Activated T-helper 2 cell treated with anti-CD3 and anti-CD28 coated beads, Interferon-gamma antibody, Interleukin-2, Interleukin-4, amounts not matched to agents 10 μg/mL and 5 μg/mL and 100 μg/mL, durations not matched to agents 14 hours and 24 hours and 36 hours (primary cell): Measurements from ENCODE around the gene AHCYL2. TPM values are rescaled to one million over a fixed set of nuclear protein-coding genes. Genes with fewer than 3 reads are reported as not detected.
A peak's percentile ranks its signal among the peaks of the same experiment; 100 is the strongest.

Experiments used
- DNase-seq: peaks from one replicate; pipeline ENCODE4 v3.0.0; 2021; ENCODE audit warnings: low spot score
- H3K27ac Mint-ChIP-seq: one replicate; pipeline ENCODE4 v1.8.0; 2021; ENCODE audit warnings: mixed read lengths
- H3K27me3 Mint-ChIP-seq: one replicate; pipeline ENCODE4 v1.8.0; 2021; ENCODE audit warnings: low read depth, mixed read lengths
- H3K36me3 Mint-ChIP-seq: one replicate; pipeline ENCODE4 v1.8.0; 2021; ENCODE audit warnings: low read depth, mixed read lengths
- H3K4me1 Mint-ChIP-seq: one replicate; pipeline ENCODE4 v1.8.0; 2021; ENCODE audit warnings: low read depth, mixed read lengths
- H3K4me3 Mint-ChIP-seq: one replicate; pipeline ENCODE4 v1.8.0; 2021; ENCODE audit warnings: low read depth, mild to moderate bottlenecking, moderate library complexity, mixed read lengths
- H3K9me3 Mint-ChIP-seq: one replicate; pipeline ENCODE4 v1.8.0; 2021; ENCODE audit warnings: mixed read lengths
- intact Hi-C: fragments of 100-400 bp; cut with micrococcal nuclease; formaldehyde crosslinking; loops from one replicate; pipeline ENCODE4 v1.15.1; 2023
- total RNA-seq: library from RNA; stranded (reverse); gene quantifications from 2 replicates; pipeline ENCODE4 v1.2.3, GENCODE V29; 2022

AHCYL2 gene
- total RNA-seq, 1 donor from 2014 or later: 14.7 TPM

DNA sequence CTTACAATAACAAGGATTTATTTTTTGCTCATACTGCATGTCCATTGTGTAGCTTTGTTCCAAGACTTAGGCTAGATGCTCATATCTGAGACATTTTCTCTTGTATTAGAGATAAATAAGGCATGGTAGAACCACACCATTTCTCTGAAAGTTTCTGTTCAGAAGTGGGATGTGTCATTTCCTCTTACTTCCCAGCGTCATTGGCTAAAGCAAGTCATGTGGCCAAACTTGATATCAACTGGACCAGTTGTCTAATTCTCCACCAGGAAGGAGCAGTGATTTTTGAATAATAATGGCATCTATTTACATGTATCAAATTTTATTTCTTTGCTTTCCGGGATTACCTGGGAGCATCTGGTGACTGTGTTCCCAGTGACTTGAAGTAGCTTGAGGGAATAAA, 38.3 kb downstream of the AHCYL2 start:
- Mint-ChIP-seq H3K36me3 (no peaks in the 10 kb centered on the region), H3K4me3 (no peak overlapping the region), H3K9me3 (no peaks in the 10 kb centered on the region), H3K27me3 (no peaks in the 10 kb centered on the region), H3K4me1 (peaks cover 25% of the 10 kb centered on the region), H3K27ac (no peak overlapping the region)
- no peak for DNase-seq
- intact Hi-C loops: no loop called here

DNA sequence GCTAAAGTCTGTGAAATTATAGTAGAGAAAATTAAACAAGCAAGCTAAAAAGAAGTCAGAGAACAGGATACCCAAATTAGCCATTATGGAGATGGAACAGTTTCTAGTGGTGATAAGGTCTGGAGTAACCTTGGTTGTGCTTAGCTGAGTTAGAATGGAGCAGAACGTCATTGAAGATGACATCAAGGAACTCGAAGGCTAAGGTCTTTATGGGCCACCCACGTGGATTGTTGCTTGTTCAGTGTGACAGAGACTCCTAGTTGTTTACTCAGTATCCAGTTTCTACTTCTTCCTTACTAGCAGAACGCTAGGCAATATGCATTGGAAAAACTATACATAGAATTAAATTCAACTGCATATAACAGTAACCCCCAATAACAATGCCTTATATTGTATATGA, 39.7 kb downstream of the AHCYL2 start:
- Mint-ChIP-seq H3K4me3 (no peak overlapping the region), H3K4me1 (peaks cover 17% of the 10 kb centered on the region), H3K27ac (no peak overlapping the region), H3K36me3 (no peaks in the 10 kb centered on the region), H3K9me3 (no peaks in the 10 kb centered on the region), H3K27me3 (no peaks in the 10 kb centered on the region)
- intact Hi-C loops: no loop called here
- DNase-seq: no peak

DNA sequence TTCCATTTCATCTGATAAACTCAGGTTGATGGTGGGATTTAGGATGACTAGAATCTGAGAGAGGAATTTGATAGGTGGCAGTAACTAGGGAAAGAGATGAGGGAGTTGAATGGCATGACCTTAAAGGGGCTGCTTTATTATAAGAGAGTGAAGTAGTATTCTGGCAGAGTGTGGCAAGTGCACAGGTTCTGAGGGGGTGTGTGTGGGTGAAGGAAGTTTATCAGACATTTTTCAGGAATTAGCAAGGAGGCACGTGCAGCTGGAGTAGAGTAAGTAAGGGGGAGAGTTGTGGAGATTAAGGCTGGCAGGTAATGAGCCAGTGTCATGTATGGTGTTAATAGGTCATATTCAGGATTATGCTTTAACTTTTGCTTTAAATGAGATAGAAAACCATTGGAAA, 40.5 kb downstream of the AHCYL2 start:
- H3K27me3 Mint-ChIP-seq: no peaks in the 10 kb centered on the region
- no peaks in the 10 kb centered on the region for H3K9me3 Mint-ChIP-seq
- no peak overlapping the region for H3K27ac Mint-ChIP-seq
- no peaks in the 10 kb centered on the region for H3K36me3 Mint-ChIP-seq
- DNase-seq: no peak
- H3K4me3 Mint-ChIP-seq: no peak overlapping the region
- intact Hi-C loops: no loop called here
- peaks cover 12% of the 10 kb centered on the region for H3K4me1 Mint-ChIP-seq

DNA sequence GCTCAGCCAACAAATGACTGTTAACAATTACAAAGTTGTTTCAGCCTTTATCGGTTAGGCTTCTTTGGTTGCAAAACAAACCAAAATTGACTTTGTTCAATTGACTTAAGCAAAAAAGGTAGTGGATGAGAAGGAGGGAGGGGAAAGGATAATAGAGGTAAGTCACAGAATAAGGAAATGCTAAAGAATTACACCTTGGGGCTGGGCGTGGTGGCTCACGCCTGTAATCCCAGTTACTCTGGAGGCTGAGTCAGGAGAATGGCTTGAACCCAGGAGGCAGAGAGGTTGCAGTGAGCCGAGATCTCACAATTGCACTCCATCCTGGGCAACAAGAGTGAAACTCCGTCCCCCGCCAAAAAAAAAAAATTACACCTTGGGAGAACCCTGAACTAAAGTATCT, 41.4 kb downstream of the AHCYL2 start:
- intact Hi-C loops: no loop called here
- no peak for DNase-seq
- Mint-ChIP-seq H3K4me1 (peaks cover 11% of the 10 kb centered on the region), H3K36me3 (no peaks in the 10 kb centered on the region), H3K9me3 (no peaks in the 10 kb centered on the region), H3K27me3 (no peaks in the 10 kb centered on the region), H3K27ac (no peak overlapping the region), H3K4me3 (no peak overlapping the region)

DNA sequence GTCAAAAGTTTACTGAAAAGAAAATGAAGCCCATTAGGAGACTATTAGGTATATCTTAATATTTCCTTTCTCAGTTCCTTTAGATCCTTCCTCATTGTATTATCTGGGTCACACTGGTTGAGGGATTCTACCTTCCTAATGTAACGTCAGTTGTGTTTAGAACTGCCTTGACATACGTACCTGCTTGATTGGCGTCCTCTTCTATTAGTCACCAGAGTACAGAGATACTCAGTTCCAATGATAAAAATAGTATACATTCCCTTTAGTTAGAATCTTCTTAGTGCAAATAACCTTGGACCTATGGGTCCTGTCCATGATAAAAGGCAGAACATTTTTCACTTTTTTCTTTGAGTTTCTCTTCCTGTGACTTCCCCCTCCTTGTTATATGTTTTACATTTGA, 45.2 kb downstream of the AHCYL2 start:
- H3K4me3 Mint-ChIP-seq: no peak overlapping the region
- H3K27ac Mint-ChIP-seq: no peak overlapping the region
- intact Hi-C loops: no loop called here
- no peaks in the 10 kb centered on the region for H3K27me3 Mint-ChIP-seq
- no peak for DNase-seq
- no peaks in the 10 kb centered on the region for H3K36me3 Mint-ChIP-seq
- H3K4me1 Mint-ChIP-seq: peaks cover 10% of the 10 kb centered on the region
- no peaks in the 10 kb centered on the region for H3K9me3 Mint-ChIP-seq

DNA sequence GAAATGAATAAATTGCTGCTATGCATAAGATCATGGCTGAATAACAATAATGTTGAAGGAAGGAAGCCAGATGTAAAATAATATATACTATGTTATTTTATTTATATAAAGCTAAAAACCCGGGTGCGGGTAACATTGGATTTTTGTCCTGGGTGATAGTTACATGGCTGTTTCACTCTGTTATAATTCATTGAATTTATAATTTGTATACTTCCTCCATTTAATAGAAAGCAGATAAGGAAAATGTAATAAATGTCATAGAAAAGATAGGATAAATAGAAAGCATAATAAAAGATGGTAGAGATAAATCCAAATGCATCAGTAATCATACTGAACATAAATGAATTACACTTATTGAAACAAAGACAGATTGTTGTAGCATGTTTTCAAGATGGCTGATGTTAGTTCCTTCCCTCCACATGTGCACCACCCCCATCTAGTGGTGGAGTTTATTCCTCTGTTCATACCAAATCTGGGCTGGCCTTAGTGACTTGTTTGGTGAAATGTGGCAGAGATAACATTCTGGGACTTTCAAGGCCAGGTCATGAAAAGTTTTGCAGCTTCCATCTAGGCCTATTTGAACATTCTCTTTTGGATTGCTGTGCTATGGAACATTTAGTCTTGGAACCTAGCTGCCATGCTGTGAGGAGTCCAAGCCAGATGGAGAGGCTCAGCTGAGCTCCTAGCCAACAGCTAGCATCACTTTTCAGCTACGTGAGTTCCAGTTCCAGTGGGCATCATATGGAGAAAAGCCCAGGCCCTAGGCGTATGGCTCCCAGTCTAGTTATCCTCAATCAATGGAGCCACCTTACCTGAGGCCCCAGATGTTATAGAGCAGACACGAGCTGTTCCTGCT, 46.9 kb downstream of the AHCYL2 start:
- H3K9me3 Mint-ChIP-seq: no peaks in the 10 kb centered on the region
- peaks cover 10% of the 10 kb centered on the region for H3K4me1 Mint-ChIP-seq
- H3K4me3 Mint-ChIP-seq: peak overlapping the region; percentile 22
- DNase-seq: peak; percentile 50
- no peaks in the 10 kb centered on the region for H3K27me3 Mint-ChIP-seq
- H3K27ac Mint-ChIP-seq: peak overlapping the region; percentile 43
- H3K36me3 Mint-ChIP-seq: no peaks in the 10 kb centered on the region
- intact Hi-C loops: loop anchor here (1.0 kb wide), 1 partner anchor 53 kb away; no protein-coding TSS in a partner anchor

DNA sequence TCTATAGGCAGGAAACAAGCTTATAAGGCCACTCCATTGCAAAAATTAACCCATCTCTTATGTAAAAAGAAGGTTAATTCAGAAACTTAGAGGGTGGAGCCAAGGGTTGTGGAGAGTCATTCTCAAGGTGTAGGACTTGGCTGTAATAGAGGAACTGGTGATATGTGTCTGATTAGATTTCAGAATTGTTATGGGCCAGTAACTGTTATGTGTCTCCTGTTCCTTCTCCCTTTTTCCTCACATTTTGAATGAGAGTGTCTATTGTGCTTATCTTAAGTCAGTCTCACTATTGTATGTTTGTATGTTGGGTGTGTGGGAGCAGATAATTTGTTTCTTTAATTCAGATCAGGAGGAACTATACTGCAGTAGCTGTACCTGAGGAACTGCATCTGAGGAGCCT, 49.1 kb downstream of the AHCYL2 start:
- no peak overlapping the region for H3K27ac Mint-ChIP-seq
- peaks cover 7% of the 10 kb centered on the region for H3K4me1 Mint-ChIP-seq
- no peak for DNase-seq
- no peaks in the 10 kb centered on the region for H3K36me3 Mint-ChIP-seq
- intact Hi-C loops: no loop called here
- H3K9me3 Mint-ChIP-seq: no peaks in the 10 kb centered on the region
- no peak overlapping the region for H3K4me3 Mint-ChIP-seq
- H3K27me3 Mint-ChIP-seq: no peaks in the 10 kb centered on the region

DNA sequence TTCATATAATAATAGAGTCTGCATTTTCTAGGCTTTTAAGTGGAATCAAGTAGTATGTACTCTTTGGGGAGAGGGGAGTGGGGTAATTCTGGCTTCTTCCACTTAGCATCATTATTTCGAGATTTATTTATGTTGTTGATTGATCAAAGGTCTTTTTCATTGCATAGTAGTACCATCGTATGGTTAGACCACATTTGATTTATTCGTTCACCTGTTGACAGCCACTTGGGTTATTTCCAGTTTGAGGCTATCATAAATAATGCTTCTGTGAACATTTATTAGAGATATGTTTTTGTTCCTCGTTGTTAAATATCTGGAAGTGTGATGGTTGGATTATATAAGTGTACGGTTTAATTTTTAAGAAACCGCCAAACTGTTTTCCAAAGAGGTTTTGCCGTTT, 52.8 kb downstream of the AHCYL2 start:
- intact Hi-C loops: no loop called here
- no peak for DNase-seq
- no peak overlapping the region for H3K27ac Mint-ChIP-seq
- no peaks in the 10 kb centered on the region for H3K27me3 Mint-ChIP-seq
- no peak overlapping the region for H3K4me3 Mint-ChIP-seq
- H3K4me1 Mint-ChIP-seq: no peaks in the 10 kb centered on the region
- H3K9me3 Mint-ChIP-seq: no peaks in the 10 kb centered on the region
- H3K36me3 Mint-ChIP-seq: no peaks in the 10 kb centered on the region

DNA sequence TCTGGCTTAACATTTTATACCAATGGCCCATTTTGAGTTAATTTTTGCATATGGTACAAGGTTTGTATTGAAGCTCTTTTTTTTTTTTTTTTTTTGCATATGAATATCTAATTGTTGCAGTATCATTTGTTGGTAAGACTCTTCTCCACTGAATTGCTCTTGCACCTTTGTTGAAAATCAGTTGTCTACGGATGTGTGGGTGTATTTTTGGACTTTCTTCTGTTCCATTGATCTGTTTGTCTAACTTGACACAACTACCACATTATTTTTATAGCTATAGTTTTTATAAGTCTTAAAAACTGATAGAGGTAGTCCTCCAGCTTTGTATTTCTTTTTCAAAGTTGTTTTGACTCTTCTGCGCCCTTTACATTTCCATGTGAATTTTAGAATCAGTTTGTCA, 53.9 kb downstream of the AHCYL2 start:
- DNase-seq: no peak
- intact Hi-C loops: no loop called here
- no peaks in the 10 kb centered on the region for H3K4me1 Mint-ChIP-seq
- H3K4me3 Mint-ChIP-seq: no peak overlapping the region
- no peaks in the 10 kb centered on the region for H3K36me3 Mint-ChIP-seq
- H3K9me3 Mint-ChIP-seq: no peaks in the 10 kb centered on the region
- no peaks in the 10 kb centered on the region for H3K27me3 Mint-ChIP-seq
- H3K27ac Mint-ChIP-seq: no peak overlapping the region

DNA sequence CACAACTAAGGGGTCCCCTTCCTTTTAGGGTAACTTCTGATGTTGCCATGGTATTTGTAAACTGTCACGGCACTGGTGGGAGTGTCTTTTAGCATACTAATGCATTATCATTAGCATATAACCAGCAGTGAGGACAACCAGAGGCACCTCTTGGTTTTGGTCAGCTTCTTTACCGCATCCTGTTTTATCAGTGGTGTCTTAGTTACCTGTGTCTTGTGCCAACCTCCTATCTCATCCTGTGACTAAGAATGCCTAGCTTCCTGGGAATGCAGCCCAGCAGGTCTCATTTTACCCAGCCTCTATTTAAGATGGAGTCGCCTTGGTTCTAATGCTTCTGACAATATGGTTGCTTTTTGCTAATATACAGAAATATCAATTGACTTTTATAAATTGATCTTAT, 54.9 kb downstream of the AHCYL2 start:
- Mint-ChIP-seq H3K27ac (no peak overlapping the region), H3K27me3 (no peaks in the 10 kb centered on the region), H3K9me3 (no peaks in the 10 kb centered on the region), H3K36me3 (no peaks in the 10 kb centered on the region), H3K4me3 (no peak overlapping the region), H3K4me1 (no peaks in the 10 kb centered on the region)
- DNase-seq: no peak
- intact Hi-C loops: no loop called here

DNA sequence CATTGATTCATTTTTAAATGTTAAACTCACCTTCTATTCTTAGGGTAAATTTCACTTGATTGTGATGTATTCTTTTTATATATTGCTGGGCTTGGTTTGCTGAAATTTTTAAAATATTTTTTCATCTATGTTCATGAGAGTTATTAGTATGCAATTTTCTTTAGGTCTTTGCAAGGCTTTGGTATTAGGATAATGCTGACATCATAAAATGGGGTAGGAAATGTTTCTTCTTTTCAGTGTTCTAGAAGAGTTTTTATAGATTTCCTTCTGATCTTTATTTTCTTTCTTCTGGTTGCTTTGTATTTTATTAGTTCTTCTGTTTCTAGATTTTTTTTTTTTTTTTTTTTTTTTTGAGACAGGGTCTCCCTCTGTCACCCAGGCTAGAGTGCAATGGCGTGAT, 56.3 kb downstream of the AHCYL2 start:
- no peak for DNase-seq
- Mint-ChIP-seq H3K27me3 (no peaks in the 10 kb centered on the region), H3K27ac (no peak overlapping the region), H3K36me3 (no peaks in the 10 kb centered on the region), H3K4me1 (no peaks in the 10 kb centered on the region), H3K9me3 (no peaks in the 10 kb centered on the region), H3K4me3 (no peak overlapping the region)
- intact Hi-C loops: no loop called here

DNA sequence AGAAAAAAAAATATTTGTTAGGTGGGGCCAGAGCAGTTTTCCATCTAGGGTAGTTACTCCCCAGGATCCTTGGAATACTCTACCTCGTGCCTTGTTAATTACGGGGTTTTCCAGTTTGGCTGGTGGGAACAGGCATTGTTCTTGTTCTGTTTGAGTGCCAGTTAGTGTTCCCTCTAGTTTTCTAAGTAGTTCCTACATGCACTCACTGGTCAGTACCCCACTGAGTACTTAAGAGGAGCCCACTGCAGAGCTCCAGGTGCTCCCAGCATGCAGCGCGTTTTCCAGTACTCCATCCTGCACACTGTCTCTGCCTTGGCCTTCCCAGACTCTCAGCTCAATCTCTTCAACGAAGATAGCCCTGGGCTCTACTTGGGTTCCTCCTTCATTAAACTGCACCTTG, 58.0 kb downstream of the AHCYL2 start:
- no peaks in the 10 kb centered on the region for H3K4me1 Mint-ChIP-seq
- intact Hi-C loops: no loop called here
- H3K27ac Mint-ChIP-seq: no peak overlapping the region
- no peak overlapping the region for H3K4me3 Mint-ChIP-seq
- no peak for DNase-seq
- no peaks in the 10 kb centered on the region for H3K27me3 Mint-ChIP-seq
- H3K36me3 Mint-ChIP-seq: no peaks in the 10 kb centered on the region
- no peaks in the 10 kb centered on the region for H3K9me3 Mint-ChIP-seq

DNA sequence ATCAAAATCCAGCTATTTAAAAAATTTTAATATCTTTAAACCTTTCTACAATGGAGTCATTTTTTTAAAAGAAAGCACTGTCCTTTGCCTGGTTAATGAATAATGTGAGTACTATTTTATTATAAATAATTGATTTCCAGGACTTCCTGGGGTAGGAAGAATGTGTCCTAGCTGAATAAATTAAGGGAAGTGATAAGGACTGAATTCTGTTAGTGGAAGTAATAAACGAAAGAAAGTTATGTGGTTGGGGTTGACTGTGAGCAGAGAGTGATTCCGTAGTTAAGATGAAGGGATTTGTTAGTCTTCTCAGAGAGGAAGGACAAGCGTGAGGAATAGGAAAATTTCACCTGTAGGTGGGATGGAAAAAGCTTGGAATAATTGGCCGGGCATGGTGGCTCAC, 59.1 kb downstream of the AHCYL2 start:
- intact Hi-C loops: no loop called here
- Mint-ChIP-seq H3K36me3 (no peaks in the 10 kb centered on the region), H3K9me3 (no peaks in the 10 kb centered on the region), H3K4me3 (no peak overlapping the region), H3K27ac (no peak overlapping the region), H3K27me3 (no peaks in the 10 kb centered on the region), H3K4me1 (no peaks in the 10 kb centered on the region)
- DNase-seq: no peak

DNA sequence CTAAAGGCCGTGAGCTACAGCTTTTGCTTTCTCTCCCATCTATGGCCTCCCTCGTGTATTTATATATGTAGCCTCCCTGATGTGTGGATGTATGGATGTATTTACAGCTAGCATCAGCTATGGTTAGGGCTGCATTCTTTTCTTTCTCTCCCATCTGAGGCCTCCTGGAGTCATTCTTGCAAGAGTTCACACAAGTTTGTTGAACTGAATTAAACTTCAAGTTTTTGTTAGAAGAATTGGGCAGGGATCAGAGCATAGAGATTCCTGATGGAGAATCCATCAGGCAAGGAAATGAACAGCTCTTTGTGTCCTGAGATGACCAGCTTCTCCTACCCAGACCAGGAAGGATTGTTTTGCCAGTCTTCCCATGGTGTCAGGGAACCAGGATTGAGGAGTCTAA, 60.3 kb downstream of the AHCYL2 start:
- H3K27ac Mint-ChIP-seq: no peak overlapping the region
- H3K27me3 Mint-ChIP-seq: no peaks in the 10 kb centered on the region
- H3K4me3 Mint-ChIP-seq: no peak overlapping the region
- no peaks in the 10 kb centered on the region for H3K36me3 Mint-ChIP-seq
- H3K9me3 Mint-ChIP-seq: no peaks in the 10 kb centered on the region
- H3K4me1 Mint-ChIP-seq: no peaks in the 10 kb centered on the region
- no peak for DNase-seq
- intact Hi-C loops: no loop called here
